ENCODE measurements around the gene STMND1.

The STMND1 gene

DNA sequence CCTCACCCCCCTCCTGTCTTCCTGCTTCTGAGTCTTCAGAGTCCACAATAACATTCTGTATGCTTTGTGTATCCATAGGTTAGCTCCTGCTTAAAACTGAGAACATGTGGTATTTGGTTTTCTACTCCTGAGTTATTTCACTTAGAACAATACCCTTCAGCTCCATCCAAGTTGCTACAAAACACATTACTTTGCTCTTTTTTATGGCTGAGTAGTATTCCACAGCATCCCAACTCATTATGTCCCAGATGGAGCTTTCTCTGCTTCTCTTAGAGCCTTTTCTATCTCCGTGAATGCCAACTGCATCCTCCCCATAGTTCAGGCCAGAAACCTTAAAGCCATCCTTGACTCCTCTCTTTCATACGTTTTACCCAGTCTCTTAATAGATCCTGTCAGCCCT lies 55.8 kb downstream of the STMND1 start:
- TF ChIP-seq, protein P1, sequence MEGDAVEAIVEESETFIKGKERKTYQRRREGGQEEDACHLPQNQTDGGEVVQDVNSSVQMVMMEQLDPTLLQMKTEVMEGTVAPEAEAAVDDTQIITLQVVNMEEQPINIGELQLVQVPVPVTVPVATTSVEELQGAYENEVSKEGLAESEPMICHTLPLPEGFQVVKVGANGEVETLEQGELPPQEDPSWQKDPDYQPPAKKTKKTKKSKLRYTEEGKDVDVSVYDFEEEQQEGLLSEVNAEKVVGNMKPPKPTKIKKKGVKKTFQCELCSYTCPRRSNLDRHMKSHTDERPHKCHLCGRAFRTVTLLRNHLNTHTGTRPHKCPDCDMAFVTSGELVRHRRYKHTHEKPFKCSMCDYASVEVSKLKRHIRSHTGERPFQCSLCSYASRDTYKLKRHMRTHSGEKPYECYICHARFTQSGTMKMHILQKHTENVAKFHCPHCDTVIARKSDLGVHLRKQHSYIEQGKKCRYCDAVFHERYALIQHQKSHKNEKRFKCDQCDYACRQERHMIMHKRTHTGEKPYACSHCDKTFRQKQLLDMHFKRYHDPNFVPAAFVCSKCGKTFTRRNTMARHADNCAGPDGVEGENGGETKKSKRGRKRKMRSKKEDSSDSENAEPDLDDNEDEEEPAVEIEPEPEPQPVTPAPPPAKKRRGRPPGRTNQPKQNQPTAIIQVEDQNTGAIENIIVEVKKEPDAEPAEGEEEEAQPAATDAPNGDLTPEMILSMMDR (conservative IDR thresholded peaks at IDR 0.05; ENCODE audit: low read depth, low read length) = no peak
- DNase-seq (ENCODE audit: low read depth) = no peak
- no peak overlapping the region for H3K4me3 ChIP-seq (ENCODE audit: low read length)

- TF ChIP-seq, protein P1 (conservative IDR thresholded peaks at IDR 0.05; ENCODE audit: low read depth, low read length) = no peak
- no peak overlapping the region for H3K4me3 ChIP-seq (ENCODE audit: low read length)
- DNase-seq (ENCODE audit: low read depth) = no peak
Observed at GRCh38 chr6:17159240-17159639, 57.4 kb downstream of the STMND1 start.

DNA sequence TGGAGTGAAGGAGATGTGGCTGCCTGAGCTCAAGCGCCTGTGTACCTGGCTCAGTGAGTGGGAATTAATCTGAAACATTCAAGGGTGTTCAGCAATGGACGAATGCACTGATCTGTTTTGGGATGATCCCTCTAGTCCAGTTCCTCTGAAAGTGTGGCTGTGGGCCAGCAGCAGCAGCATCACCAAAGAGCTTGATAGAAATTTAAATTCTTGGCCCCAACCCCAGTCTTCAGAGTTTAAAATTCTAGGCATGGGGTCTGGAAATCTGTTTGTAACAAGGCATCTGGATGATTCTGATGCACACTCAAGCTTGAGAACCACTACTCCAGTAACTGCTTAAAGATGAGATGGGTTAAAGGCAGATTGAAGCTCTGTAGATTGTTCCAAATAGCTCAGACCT lies 59.2 kb downstream of the STMND1 start:
- TF ChIP-seq, protein P1 (conservative IDR thresholded peaks at IDR 0.05; ENCODE audit: low read depth, low read length) = no peak
- DNase-seq (ENCODE audit: low read depth) = no peak
- no peak overlapping the region for H3K4me3 ChIP-seq (ENCODE audit: low read length)

- TF ChIP-seq, protein P1 (conservative IDR thresholded peaks at IDR 0.05; ENCODE audit: low read depth, low read length) = no peak
- DNase-seq (ENCODE audit: low read depth) = no peak
- no peak overlapping the region for H3K4me3 ChIP-seq (ENCODE audit: low read length)
Observed at GRCh38 chr6:17165383-17165782, 63.5 kb downstream of the STMND1 start.

DNA sequence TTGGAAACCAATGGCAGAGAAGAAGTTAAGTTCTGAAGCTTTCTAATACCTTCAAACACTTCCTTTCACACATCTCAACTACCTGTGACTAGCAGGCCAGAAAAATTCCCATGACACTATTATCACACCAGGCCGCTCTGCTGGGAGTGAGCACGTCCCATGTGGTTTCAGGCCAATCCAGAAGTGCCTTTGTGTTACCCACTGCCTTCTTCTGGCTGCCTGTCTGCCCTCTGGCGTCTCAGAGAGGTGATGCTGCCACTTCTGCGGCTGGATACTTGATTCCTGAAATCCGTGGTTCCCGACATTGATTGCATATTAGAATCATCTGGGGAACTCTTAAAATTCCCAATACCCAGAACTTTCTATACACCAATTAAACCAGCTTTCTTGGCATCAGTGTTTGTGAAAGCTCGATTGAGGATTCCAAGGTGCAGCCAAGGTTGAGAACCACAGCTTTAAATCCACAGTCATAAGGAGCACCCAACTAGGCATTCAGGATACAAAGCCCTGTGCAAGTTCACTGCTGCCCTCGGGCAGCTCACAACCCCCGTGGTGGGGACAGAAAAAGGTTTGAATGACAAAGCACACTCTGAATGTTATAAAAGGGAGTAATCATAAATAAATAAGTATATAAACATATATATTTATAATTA lies 65.6 kb downstream of the STMND1 start:
- DNase-seq (ENCODE audit: low read depth) = no peak
- TF ChIP-seq, protein P1 (conservative IDR thresholded peaks at IDR 0.05; ENCODE audit: low read depth, low read length) = peak; percentile 77
- no peak overlapping the region for H3K4me3 ChIP-seq (ENCODE audit: low read length)

- TF ChIP-seq, protein P1 (conservative IDR thresholded peaks at IDR 0.05; ENCODE audit: low read depth, low read length) = no peak
- no peak overlapping the region for H3K4me3 ChIP-seq (ENCODE audit: low read length)
- no peak for DNase-seq (ENCODE audit: low read depth)
Observed at GRCh38 chr6:17169291-17169690, 67.4 kb downstream of the STMND1 start.

GRCh38 chr6:17169711-17170110 lies 67.9 kb downstream of the STMND1 start:
- no peak overlapping the region for H3K4me3 ChIP-seq (ENCODE audit: low read length)
- TF ChIP-seq, protein P1 (conservative IDR thresholded peaks at IDR 0.05; ENCODE audit: low read depth, low read length) = no peak
- no peak for DNase-seq (ENCODE audit: low read depth)
